Right atrium auricular region (tissue), 2 donors: ENCODE data around the gene CZIB. TPM values are rescaled to one million over a fixed set of nuclear protein-coding genes. Genes with fewer than 3 reads are reported as not detected.

Experiments
- DNase-seq: peaks from one replicate; pipeline ENCODE4 v3.0.0-alpha.2; 2019; ENCODE audit warnings: low spot score
- H3K27ac ChIP-seq, 2 donors: fragments of 200-600 bp; sonication (generic); 1 replicate in 1 of 2; 2 replicates in 1 of 2; pipeline ENCODE4 v1.5.1; 2016 to 2019
- H3K27me3 ChIP-seq, 2 donors: fragments of 200-600 bp; sonication (generic); one replicate each; pipeline versions ENCODE4 v1.5.1 to v1.6.0; 2017 to 2019
- H3K36me3 ChIP-seq: fragments of 200-600 bp; sonication (generic); one replicate; pipeline ENCODE4 v1.5.1; 2016
- H3K4me1 ChIP-seq, 2 donors: fragments of 200-600 bp; sonication (generic); one replicate each; pipeline versions ENCODE4 v1.5.1 to v1.6.0; 2017 to 2019
- H3K4me3 ChIP-seq, 2 donors: fragments of 200-600 bp; sonication (generic); 1 replicate in 1 of 2; 2 replicates in 1 of 2; pipeline ENCODE4 v1.5.1; 2017 to 2019; ENCODE audit warnings: mild to moderate bottlenecking in 1 of 2, moderate library complexity in 1 of 2
- H3K9me3 ChIP-seq, 2 donors: fragments of 200-600 bp; sonication (generic); one replicate each; pipeline ENCODE4 v1.5.1; 2019
- CTCF ChIP-seq, 2 donors: fragments of 200-600 bp; sonication (generic); IDR thresholded peaks; one replicate each; pipeline ENCODE4 v1.5.1; 2019; ENCODE audit warnings: antibody characterized with exemption in 2 of 2
- total RNA-seq, 2 donors: library from RNA; depleted of rRNA; stranded (reverse); fragments of >200 nt; gene quantifications; one replicate each; pipeline ENCODE4 v1.1.0, GENCODE V29; 2016

The CZIB gene
- total RNA-seq, 2 donors from 2014 or later = 36.8 to 38.2 TPM

- no peaks in the 10 kb centered on the region for H3K27me3 ChIP-seq
- H3K4me1 ChIP-seq = peaks cover 0 to 2% of the 10 kb centered on the region in 2 donors
- H3K36me3 ChIP-seq = no peaks in the 10 kb centered on the region
- no peak for TF ChIP-seq CTCF (IDR thresholded peaks at IDR 0.05)
- no peak overlapping the region for H3K4me3 ChIP-seq
- DNase-seq = no peak
- H3K9me3 ChIP-seq = no peaks in the 10 kb centered on the region
- no peak overlapping the region for H3K27ac ChIP-seq
Observed at GRCh38 chr1:53262000-53262399, 41.6 kb upstream of the CZIB start.

- Histone ChIP-seq H3K27me3 (no peaks in the 10 kb centered on the region), H3K4me3 (no peak overlapping the region), H3K36me3 (no peaks in the 10 kb centered on the region), H3K27ac (no peak overlapping the region), H3K4me1 (peaks cover 0 to 9% of the 10 kb centered on the region in 2 donors), H3K9me3 (no peaks in the 10 kb centered on the region)
- DNase-seq = no peak
- no peak for TF ChIP-seq CTCF (IDR thresholded peaks at IDR 0.05)
Observed at GRCh38 chr1:53260631-53261247, 40.3 kb upstream of the CZIB start.

- no peak for DNase-seq
- Histone ChIP-seq H3K9me3 (no peaks in the 10 kb centered on the region), H3K27ac (no peak overlapping the region), H3K4me1 (peaks cover 0 to 9% of the 10 kb centered on the region in 2 donors), H3K27me3 (no peaks in the 10 kb centered on the region), H3K4me3 (no peak overlapping the region), H3K36me3 (no peaks in the 10 kb centered on the region)
- TF ChIP-seq CTCF (IDR thresholded peaks at IDR 0.05) = no peak
Observed at GRCh38 chr1:53259932-53260331, 39.5 kb upstream of the CZIB start.

- TF ChIP-seq CTCF (IDR thresholded peaks at IDR 0.05) = no peak
- no peaks in the 10 kb centered on the region for H3K9me3 ChIP-seq
- DNase-seq = no peak
- H3K27me3 ChIP-seq = no peaks in the 10 kb centered on the region
- H3K4me1 ChIP-seq = peaks cover 0 to 9% of the 10 kb centered on the region in 2 donors
- H3K4me3 ChIP-seq = no peak overlapping the region
- H3K27ac ChIP-seq = no peak overlapping the region
- no peaks in the 10 kb centered on the region for H3K36me3 ChIP-seq
Observed at GRCh38 chr1:53258216-53258615, 37.8 kb upstream of the CZIB start.

- no peak overlapping the region for H3K27ac ChIP-seq
- no peaks in the 10 kb centered on the region for H3K27me3 ChIP-seq
- peaks cover 0 to 9% of the 10 kb centered on the region in 2 donors for H3K4me1 ChIP-seq
- no peak for DNase-seq
- TF ChIP-seq CTCF (IDR thresholded peaks at IDR 0.05) = no peak
- no peak overlapping the region for H3K4me3 ChIP-seq
- no peaks in the 10 kb centered on the region for H3K9me3 ChIP-seq
- no peaks in the 10 kb centered on the region for H3K36me3 ChIP-seq
Observed at GRCh38 chr1:53257454-53258081, 37.1 kb upstream of the CZIB start.
